ENCODE measurements around the gene KDM2A.

- TF ChIP-seq ZNF529 (tag by site-specific recombination; IDR thresholded peaks at IDR 0.05; ENCODE audit: insufficient replicate concordance): no peak
- no peak for TF ChIP-seq RBAK (tag by site-specific recombination; IDR thresholded peaks at IDR 0.05)
- TF ChIP-seq REST (tag by site-specific recombination; IDR thresholded peaks at IDR 0.05): no peak
- TF ChIP-seq GLIS1 (tag by site-specific recombination; IDR thresholded peaks at IDR 0.05): no peak
- no peak for TF ChIP-seq ZNF175 (tag by site-specific recombination; IDR thresholded peaks at IDR 0.05)
- TF ChIP-seq CTCF (tag by site-specific recombination; IDR thresholded peaks at IDR 0.05): no peak
- no peak for TF ChIP-seq ZNF555 (tag by site-specific recombination; conservative IDR thresholded peaks at IDR 0.05)
- no peak for TF ChIP-seq ZBTB17 (tag by site-specific recombination; IDR thresholded peaks at IDR 0.05)
- no peak for TF ChIP-seq ZFP37 (tag by site-specific recombination; IDR thresholded peaks at IDR 0.05)
- TF ChIP-seq ZBTB10 (tag by site-specific recombination; IDR thresholded peaks at IDR 0.05): no peak
- TF ChIP-seq ZNF830 (tag by site-specific recombination; IDR thresholded peaks at IDR 0.05; ENCODE audit: low read depth): no peak
- no peak for TF ChIP-seq OVOL3 (tag by site-specific recombination; IDR thresholded peaks at IDR 0.05)
- no peak for TF ChIP-seq MYNN (tag by site-specific recombination; IDR thresholded peaks at IDR 0.05; ENCODE audit: borderline replicate concordance)
- TF ChIP-seq ZNF350 (tag by site-specific recombination; IDR thresholded peaks at IDR 0.05): no peak
These were observed 135.7 kb downstream of the KDM2A start for GRCh38 chr11:67254798-67255197.
